ENCODE measurements around the gene SOBP.

Gene SOBP

DNA sequence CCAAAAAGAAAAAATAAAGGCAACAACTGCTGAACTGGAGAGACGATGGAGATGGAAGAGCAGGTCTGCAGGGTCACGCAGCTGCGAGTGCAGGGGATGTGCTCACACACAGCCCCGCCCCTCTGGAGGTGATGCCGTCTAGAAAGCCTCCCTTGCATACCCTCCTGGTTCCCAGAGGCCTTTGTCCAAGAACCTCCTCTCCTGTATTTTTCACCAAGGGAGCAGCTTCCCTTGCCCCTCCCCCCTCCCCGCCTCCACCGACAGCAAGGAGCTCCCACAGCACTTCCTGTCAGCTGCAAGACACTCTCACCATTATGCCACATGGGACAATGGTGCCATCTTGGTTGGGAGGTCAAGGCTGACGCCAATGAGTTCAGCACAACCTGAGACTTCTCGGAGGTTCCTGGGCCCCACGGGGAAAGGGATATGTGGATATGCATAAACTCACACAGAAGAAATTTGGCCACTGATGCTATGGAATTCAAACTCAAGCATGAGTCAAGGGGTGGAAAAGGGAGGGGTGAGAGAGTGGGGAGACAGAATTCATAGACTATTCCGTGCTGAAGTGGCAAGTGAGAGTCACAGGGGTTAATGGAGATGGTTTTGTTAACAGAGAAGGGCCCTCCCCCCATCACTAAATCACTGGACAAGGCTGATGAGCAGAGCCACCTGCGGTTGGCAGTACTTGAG is 201.3 kb downstream of the SOBP start:
- no peak for DNase-seq (ENCODE audit: low spot score)

DNA sequence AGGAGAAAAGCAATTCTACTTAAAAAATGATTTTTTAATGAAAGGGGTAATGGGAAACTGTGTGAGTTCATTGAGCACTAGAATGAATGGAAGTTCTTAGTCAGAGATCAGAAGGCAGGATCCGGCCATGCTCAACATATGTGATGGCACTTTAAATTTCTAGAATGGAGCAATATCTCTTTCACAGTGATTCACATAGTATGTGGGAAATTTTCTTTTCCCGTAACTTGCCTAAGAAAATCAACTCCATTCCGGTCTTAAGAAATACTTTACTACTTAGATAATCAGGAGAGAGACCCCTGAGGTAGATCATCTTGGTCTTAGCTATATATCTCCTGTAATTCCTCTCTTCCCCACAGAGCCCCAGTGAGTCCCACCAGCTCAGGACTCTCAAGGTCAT is 202.4 kb downstream of the SOBP start:
- no peak for DNase-seq (ENCODE audit: low spot score)

DNA sequence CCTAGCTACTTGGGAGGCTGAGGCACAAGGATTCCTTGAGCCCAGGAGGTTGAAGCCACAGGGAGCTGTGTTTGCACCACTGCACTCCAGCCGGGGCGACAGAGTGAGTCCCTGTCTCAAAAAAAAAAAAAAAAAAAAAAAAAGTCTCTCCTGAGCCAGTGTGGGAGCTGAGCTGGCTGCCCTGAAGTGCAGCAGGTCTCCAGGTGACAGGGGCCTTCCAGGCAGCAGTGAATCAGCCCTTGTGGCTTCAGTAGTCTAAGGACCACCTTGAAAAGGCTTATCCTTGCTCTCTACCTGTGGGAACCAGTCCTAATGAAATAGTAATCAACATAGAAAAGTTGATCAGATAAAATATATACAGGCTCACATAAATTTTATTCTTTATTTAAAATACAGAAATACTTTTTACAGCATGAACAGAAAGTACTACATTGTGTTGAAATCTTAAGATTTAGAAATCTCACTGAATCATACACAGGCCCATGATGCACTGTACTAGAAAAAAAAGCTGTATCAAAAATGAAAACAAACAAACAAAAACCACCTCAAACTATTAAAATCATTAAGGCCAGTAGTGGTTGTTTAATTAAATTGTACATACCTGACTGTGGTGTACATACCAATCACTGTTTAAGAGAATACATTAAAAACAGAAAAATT is 205.3 kb downstream of the SOBP start:
- DNase-seq (ENCODE audit: low spot score): no peak

DNA sequence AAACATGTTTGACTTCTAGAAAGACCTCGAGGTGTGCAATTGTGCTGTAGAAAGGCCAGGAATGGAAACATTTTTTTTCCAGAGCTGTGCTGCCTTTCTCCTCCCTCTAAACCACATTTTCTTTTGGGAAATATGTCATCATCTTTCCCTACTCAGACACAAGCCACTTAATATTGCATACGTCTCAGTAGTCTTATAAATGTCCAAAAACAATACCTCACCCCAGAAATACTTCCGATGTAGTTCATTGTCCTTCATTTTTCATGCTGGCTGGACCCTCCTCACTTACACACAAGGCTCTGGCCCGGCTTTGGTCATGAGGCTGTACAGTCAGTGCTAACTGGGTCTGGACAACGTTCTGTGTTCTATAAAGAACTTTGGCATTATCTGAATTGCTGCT is 207.8 kb downstream of the SOBP start:
- no peak for DNase-seq (ENCODE audit: low spot score)

DNA sequence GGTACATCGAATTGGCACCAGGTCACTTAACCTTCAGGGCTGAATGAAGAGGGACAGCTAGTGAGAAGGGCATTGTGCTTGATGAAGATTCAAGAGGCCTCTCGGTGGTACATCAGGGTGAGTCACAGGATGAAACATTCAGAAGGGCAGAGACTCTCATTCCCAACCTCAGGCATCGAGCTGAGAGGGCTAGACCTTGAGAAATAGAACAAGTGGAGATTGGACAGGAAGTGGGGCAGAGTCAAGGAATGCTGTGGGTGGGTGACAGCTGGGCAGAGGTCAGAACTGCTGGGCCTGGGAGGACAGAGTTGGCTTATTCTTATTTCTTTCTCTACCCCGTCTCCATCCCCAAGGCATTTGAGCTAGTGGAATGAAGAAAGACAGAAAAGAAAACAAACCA is 208.2 kb downstream of the SOBP start:
- DNase-seq (ENCODE audit: low spot score): no peak

DNA sequence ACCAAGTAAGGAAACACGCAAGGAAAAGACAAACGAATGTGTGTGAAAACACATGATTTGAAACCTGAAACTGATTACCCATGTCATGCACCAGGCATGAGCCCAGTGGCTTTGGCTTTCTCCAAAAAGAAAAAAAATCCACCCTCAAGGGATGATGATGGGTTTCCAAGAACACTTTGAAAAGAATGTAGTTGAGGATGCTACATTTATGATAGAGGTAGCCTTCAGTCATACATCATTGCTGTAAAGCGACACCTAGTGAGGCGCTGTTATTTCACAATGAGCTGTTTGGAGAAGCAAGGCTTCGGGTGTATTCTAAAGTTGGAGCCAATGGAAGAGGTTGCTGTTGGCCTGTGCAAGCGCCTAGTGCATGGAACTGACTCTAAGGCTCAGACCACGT is 209.3 kb downstream of the SOBP start:
- DNase-seq (ENCODE audit: low spot score): no peak

DNA sequence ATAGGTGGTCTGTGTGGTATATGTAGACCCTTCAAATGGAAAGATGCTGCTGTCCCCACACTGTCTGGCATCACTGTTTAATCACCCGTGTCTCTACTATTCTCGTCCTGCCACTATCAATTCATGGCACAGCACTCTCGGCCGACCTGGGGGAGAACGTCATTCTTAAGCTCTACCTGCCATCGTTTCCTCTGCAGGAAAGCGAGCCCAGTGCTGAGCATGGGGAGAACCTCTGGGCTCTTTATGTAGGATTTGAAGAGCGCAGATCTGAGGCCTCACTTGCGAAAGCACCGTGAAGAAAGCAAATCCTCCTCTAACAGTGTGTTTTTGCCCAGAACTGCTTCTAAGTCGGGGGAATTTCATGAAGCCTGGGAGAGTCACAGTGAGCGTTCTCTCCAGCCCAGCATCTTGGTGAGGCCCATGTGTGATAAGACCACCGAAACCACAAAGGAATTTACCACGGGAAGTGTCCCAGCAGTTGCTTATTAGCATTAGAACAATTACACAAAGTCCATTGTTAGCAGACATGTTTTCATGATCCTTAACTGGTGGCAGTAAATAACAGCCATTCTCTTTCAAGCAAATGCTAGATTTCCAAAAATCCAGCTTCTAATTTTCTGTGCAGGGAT is 209.9 kb downstream of the SOBP start:
- DNase-seq (ENCODE audit: low spot score): no peak

DNA sequence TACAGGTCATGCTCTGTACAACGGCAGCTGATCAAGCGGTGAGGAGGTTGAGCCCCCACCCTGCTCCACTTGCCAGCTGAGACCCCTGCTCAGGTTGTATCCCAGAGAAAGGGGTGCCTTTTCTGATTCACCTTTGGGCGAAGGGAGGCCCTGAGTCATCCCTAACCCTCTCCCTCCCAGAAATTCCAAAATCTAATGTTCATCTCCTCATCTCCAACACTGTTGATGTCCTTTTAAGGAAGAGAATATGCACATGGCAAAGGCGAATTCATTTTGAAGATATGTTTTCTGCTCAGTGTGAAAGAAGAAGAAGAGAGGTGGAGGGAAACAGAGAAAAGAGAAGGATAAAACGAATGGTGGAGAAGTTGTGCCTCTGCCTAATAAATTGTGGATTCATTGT is 213.7 kb downstream of the SOBP start:
- DNase-seq (ENCODE audit: low spot score): no peak

DNA sequence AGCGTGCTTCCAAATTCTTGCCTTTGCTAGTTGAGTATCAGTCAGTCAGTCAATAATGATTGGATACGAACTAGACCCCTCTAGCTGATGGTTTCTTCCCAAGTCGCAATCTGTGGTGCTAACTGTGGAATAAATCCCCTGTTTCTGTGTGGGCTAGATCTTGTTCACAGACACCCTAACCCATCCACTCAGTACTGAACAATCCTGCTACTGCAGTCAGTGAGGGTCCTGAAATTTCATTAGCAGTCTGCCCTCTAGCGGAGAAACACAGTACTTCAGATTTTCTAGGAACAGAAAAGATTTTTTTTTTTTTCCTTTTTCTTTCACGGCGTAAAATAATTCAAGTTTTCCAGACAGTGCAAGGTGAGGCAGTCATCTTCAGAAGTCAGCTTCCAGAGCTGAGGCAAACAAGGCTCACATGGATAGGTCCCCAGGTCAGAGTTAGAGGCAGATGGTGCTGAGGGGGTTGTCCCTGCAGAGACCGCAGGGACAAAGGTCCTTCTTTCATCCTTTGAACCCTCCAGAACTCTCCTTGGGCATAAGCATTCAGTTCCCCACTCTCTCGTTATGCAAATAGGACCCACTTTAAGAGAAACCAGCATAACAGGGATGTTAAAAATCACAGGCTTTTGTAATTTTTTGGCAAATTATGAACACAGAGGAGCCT is 214.6 kb downstream of the SOBP start:
- DNase-seq (ENCODE audit: low spot score): peak; percentile 51

DNA sequence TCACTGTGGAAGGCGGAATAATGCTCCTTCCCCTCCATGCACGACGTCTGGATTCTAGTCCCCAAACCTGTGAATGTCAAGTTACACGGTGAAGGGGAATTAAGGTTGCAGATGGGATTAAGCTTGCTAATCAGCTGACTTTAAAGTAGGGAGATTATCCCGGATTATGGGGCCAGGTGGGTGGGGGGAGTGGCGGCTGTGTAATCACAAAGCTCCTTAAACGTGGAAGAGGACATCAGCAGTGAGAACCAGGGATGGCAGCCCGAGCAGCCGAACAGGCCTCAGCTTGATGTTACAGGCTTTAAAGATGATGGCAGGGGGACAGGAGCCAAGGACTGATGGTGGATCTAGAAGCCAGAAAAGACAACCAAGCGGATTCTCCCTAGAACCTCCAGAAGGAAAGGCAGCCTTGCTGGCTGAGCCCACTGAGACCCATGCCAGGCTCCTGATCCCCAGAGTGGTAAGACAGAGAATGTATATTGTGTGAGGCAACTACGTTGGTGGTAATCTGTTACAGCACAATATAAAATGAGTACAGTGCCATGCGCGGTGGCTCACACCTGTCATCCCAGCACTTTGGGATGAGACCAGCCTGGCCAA is 216.7 kb downstream of the SOBP start:
- DNase-seq (ENCODE audit: low spot score): no peak

DNA sequence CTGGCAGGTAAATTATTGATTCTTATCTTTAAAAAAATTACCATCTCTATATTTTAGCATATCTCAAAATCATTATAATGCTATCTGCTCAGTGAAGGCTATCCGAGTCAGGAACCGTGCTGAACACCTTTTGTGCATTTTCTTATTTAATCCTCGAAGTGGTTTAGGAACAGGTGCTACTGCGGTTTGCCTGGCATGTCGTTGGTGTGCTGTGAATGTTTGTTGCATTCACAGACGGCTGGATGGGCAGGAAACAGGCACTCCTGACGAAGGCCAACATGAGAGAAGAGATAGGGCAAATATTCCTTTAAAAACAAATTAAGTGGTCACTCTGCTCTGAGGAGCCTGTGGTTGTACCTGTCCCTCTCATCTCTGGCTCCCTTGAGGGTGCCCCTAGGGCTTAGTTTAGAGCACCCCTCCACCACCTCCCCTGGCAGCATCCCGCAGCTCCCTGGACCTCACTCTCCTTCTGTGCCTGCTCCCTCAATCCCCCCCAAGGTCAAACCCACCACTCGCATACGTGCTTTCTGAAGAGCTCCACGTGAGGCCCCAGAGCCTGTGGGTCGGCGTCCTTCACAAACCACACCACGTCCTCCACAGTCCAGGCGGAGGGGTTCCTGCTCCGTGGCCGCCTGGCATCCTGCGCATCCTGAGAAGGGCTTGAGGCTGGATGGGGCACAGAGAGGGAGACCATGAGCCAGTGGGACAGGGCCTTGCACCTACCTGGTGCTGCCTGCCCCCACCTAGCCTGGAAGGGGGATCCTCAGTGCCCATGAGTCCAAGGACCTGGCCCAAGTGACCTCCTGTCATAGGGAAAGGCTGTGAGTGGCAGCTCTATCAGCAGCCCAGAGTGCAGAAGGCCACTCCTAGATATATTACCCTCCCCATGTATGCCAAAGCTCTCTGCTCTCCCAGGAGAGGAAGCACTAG is 217.7 kb downstream of the SOBP start:
- no peak for DNase-seq (ENCODE audit: low spot score)

DNA sequence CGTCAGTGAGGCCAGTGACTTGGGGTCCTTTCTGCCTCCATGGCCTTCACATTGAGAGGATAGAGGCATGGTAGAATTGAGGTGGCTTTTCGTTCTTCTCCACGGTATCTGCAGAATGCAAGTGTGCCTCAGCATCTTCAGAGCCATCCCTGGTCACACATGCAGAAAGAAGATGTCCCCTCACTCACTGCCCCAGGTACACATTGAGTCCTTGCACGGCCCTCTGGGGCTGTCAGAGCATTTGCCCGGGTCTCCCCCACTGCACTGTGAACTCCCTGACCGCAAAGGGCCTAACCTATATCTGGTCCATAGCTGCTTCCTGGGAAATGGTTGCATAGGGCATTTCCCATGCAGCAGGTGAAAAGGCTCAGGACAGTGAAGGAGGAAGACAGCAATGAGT is 218.5 kb downstream of the SOBP start:
- DNase-seq (ENCODE audit: low spot score): no peak

DNA sequence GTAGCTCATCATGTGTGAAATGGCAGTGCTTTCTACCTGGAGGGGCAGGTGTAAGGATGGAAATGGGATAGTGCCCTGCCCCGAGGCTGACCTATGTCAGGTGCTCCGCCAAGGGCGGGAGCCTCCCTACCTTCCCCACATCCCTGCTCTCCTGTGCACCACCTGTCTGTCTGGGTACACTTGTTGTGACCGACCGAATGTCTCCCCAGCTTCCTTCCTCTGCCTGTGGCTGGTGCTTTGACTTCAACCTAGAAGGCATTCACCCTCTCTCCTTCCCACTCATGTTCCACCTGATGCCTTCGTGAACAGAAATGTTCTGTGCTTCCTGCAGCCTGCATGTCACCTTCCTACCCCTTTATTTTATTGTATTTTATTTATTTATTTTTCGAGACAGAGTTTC is 219.4 kb downstream of the SOBP start:
- no peak for DNase-seq (ENCODE audit: low spot score)

All from germinal center (tissue), 1 donor.